H9 (cell line): ENCODE results near the gene ARHGAP25. TPM values are rescaled to one million over a fixed set of nuclear protein-coding genes. Genes with fewer than 3 reads are reported as not detected.

Experiments used
- DNase-seq: peaks from one replicate; pipeline ENCODE4 v3.0.0-alpha.2; 2017
- H2AFZ ChIP-seq: one replicate; pipeline ENCODE4 v1.6.1; 2013; ENCODE audit warnings: mild to moderate bottlenecking, low read length, control low read depth, moderate library complexity
- H2AK5ac ChIP-seq: 2 replicates; pipeline ENCODE4 v1.6.1; 2013; ENCODE audit warnings: low read length, control low read depth, mixed read lengths; ENCODE audit not compliant: insufficient read length
- H2BK120ac ChIP-seq: one replicate; pipeline ENCODE4 v1.6.1; 2013; ENCODE audit warnings: low read depth, mild to moderate bottlenecking, low read length, control low read depth, inconsistent platforms; ENCODE audit not compliant: poor library complexity, severe bottlenecking
- H2BK12ac ChIP-seq: 2 replicates; pipeline ENCODE4 v1.6.1; 2013; ENCODE audit warnings: low read length, control low read depth, mixed read lengths, low read depth; ENCODE audit not compliant: insufficient read length
- H2BK15ac ChIP-seq: 2 replicates; pipeline ENCODE4 v1.6.1; 2013; ENCODE audit warnings: low read depth, low read length, control low read depth
- H2BK20ac ChIP-seq: one replicate; pipeline ENCODE4 v1.6.1; 2013; ENCODE audit warnings: low read depth, mild to moderate bottlenecking, low read length, control low read depth, inconsistent platforms; ENCODE audit not compliant: poor library complexity, severe bottlenecking
- H2BK5ac ChIP-seq: 2 replicates; pipeline ENCODE4 v1.6.1; 2013; ENCODE audit warnings: low read length, control low read depth, mixed read lengths; ENCODE audit not compliant: insufficient read length
- H3K14ac ChIP-seq: 2 replicates; pipeline ENCODE4 v1.6.1; 2013; ENCODE audit warnings: low read length, control low read depth; ENCODE audit not compliant: insufficient read depth
- H3K18ac ChIP-seq: 2 replicates; pipeline ENCODE4 v1.6.1; 2013; ENCODE audit warnings: low read depth, mild to moderate bottlenecking, mixed read lengths, low read length, control low read depth; ENCODE audit not compliant: insufficient read length
- H3K23ac ChIP-seq: 2 replicates; pipeline ENCODE4 v1.6.1; 2013; ENCODE audit warnings: low read length, control low read depth, mixed read lengths, low read depth; ENCODE audit not compliant: insufficient read length
- H3K23me2 ChIP-seq: 2 replicates; pipeline ENCODE4 v1.6.1; 2013; ENCODE audit warnings: low read depth, mild to moderate bottlenecking, mixed read lengths, low read length, control low read depth; ENCODE audit not compliant: insufficient read length, poor library complexity, severe bottlenecking
- H3K27ac ChIP-seq: 2 replicates; pipeline ENCODE4 v1.5.1; 2013; ENCODE audit warnings: low read length, control low read depth, mixed read lengths, low read depth; ENCODE audit not compliant: insufficient read length
- H3K27me3 ChIP-seq: 2 replicates; pipeline ENCODE4 v1.6.1; 2013; ENCODE audit warnings: low read length, control low read depth, inconsistent platforms; ENCODE audit not compliant: insufficient read depth
- H3K4ac ChIP-seq: 2 replicates; pipeline ENCODE4 v1.6.1; 2013; ENCODE audit warnings: low read depth, mild to moderate bottlenecking, control low read depth, inconsistent platforms, low read length, moderate library complexity
- H3K4me1 ChIP-seq: 2 replicates; pipeline ENCODE4 v1.6.1; 2013; ENCODE audit warnings: low read length, control low read depth, inconsistent platforms; ENCODE audit not compliant: insufficient read depth
- H3K4me2 ChIP-seq: 2 replicates; pipeline ENCODE4 v1.6.1; 2013; ENCODE audit warnings: low read length, control low read depth, mixed read lengths; ENCODE audit not compliant: insufficient read length, insufficient read depth
- H3K56ac ChIP-seq: 2 replicates; pipeline ENCODE4 v1.6.1; 2013; ENCODE audit warnings: low read depth, mild to moderate bottlenecking, mixed read lengths, low read length, control low read depth; ENCODE audit not compliant: insufficient read length
- H3K79me1 ChIP-seq: 2 replicates; pipeline ENCODE4 v1.6.1; 2013; ENCODE audit warnings: low read depth, mild to moderate bottlenecking, moderate library complexity, low read length, control low read depth, inconsistent platforms; ENCODE audit not compliant: insufficient read depth, poor library complexity, severe bottlenecking
- H3K79me2 ChIP-seq: 2 replicates; pipeline ENCODE4 v1.6.1; 2013; ENCODE audit warnings: low read length, control low read depth, inconsistent platforms; ENCODE audit not compliant: insufficient read depth
- H3K9ac ChIP-seq: 2 replicates; pipeline ENCODE4 v1.6.1; 2013; ENCODE audit warnings: low read length, control low read depth, mixed read lengths; ENCODE audit not compliant: insufficient read length; ENCODE audit errors: extremely low read depth
- H3K9me3 ChIP-seq: one replicate; pipeline ENCODE4 v1.6.1; 2013; ENCODE audit warnings: low read depth, low read length, inconsistent platforms; ENCODE audit not compliant: control insufficient read depth
- H3T11ph ChIP-seq: one replicate; pipeline ENCODE4 v1.6.1; 2013; ENCODE audit warnings: mild to moderate bottlenecking, low read length, control low read depth, inconsistent platforms
- H4K20me1 ChIP-seq: one replicate; pipeline ENCODE4 v1.6.1; 2013; ENCODE audit not compliant: control insufficient read depth, insufficient read length, insufficient read depth
- H4K5ac ChIP-seq: 2 replicates; pipeline ENCODE4 v1.6.1; 2013; ENCODE audit warnings: low read depth, mild to moderate bottlenecking, mixed read lengths, low read length, control low read depth; ENCODE audit not compliant: insufficient read length
- H4K8ac ChIP-seq: replicated peaks from 2 replicates; pipeline ENCODE4 v1.6.1; 2013; ENCODE audit warnings: low read length, control low read depth, mixed read lengths, low read depth; ENCODE audit not compliant: insufficient read length
- H4K91ac ChIP-seq: 2 replicates; pipeline ENCODE4 v1.6.1; 2013; ENCODE audit warnings: low read depth, mild to moderate bottlenecking, moderate library complexity, mixed read lengths, low read length, control low read depth; ENCODE audit not compliant: insufficient read length
- H3K27ac Mint-ChIP-seq, 3 experiments: 2 replicates in 2 of 3; 3 replicates in 1 of 3; pipeline ENCODE4 v1.8.0; 2020 to 2021; ENCODE audit warnings: mixed read lengths in 3 of 3, mild to moderate bottlenecking in 1 of 3, moderate library complexity in 1 of 3
- H3K27me3 Mint-ChIP-seq: 2 replicates; pipeline ENCODE4 v1.8.0; 2021; ENCODE audit warnings: low read depth, mild to moderate bottlenecking, moderate library complexity, mixed read lengths
- H3K36me3 Mint-ChIP-seq, 3 experiments: 2 replicates in 2 of 3; 3 replicates in 1 of 3; pipeline ENCODE4 v1.8.0; 2020 to 2021; ENCODE audit warnings: low read depth in 3 of 3, mixed read lengths in 3 of 3; ENCODE audit not compliant: insufficient read depth in 1 of 3
- H3K4me1 Mint-ChIP-seq, 2 experiments: 2 replicates each; pipeline ENCODE4 v1.8.0; 2020; ENCODE audit warnings: mixed read lengths in 2 of 2
- H3K4me3 Mint-ChIP-seq, 2 experiments: 2 replicates in 1 of 2; 3 replicates in 1 of 2; pipeline ENCODE4 v1.8.0; 2020 to 2021; ENCODE audit warnings: mild to moderate bottlenecking in 2 of 2, mixed read lengths in 2 of 2, moderate library complexity in 1 of 2
- H3K9me3 Mint-ChIP-seq, 2 experiments: 2 replicates in 1 of 2; 3 replicates in 1 of 2; pipeline ENCODE4 v1.8.0; 2020; ENCODE audit warnings: mild to moderate bottlenecking in 2 of 2, mixed read lengths in 2 of 2, moderate library complexity in 1 of 2
- WGBS: extraction: QIAGEN DNeasy Blood & Tissue Kit; methylation state at CpG from one replicate; pipeline ENCODE4 v1.1.7; 2013; ENCODE audit warnings: missing lambda C conversion rate, low lambda C conversion rate, mixed read lengths; ENCODE audit not compliant: insufficient read length; ENCODE audit errors: extremely low coverage; 5-methylcytosine and 5-hydroxymethylcytosine counted together
- total RNA-seq: library from RNA; stranded (reverse); gene quantifications from 2 replicates; pipeline ENCODE4 v1.2.1, GENCODE V29; 2021
- TF ChIP-seq, protein P1 (sequence below): fragments of 200-600 bp; sonication (generic); conservative IDR thresholded peaks from 3 replicates; pipeline ENCODE4 v1.8.0; 2021; ENCODE audit warnings: antibody characterized with exemption, mild to moderate bottlenecking

Gene ARHGAP25
- total RNA-seq, 1 experiment from 2014 or later, result 1.3 TPM

DNA sequence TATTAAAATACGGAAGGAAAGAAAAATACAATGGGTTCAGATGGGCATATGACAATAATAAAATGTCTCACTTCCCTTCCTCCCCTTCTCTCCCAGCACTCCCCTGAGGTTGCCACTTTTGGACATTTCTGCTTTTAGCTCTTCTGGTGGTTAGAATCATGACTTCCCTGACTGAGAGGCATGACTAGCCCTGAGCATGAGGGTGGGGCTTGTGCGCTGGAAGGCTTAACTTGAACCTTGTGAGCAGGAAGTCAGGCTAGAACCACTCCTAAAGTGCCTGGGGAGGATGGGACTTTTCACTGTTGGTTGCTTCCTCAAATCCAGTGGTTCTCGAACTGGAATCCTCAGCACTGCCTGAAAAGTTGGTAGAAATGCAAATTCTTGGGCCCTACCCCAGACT lies 19.7 kb upstream of the ARHGAP25 start:
- Mint-ChIP-seq H3K4me1 (peaks cover 0 to 2% of the 10 kb centered on the region in 2 experiments; a peak in 1 of 4 replicates), H3K27ac (no peak overlapping the region), H3K4me3 (no peak overlapping the region), H3K9me3 (no peaks in the 10 kb centered on the region; a peak in 1 of 5 replicates), H3K27me3 (no peaks in the 10 kb centered on the region), H3K36me3 (0 out of 7 replicates have a peak, but pooled peaks cover 0 to 2% (median 0%) of the 10 kb centered on the region in 3 experiments)
- H2AK5ac ChIP-seq, result no peak overlapping the region
- H2AFZ ChIP-seq, result peak overlapping the region; percentile 56
- no peak overlapping the region for H3K9ac ChIP-seq
- H3K79me2 ChIP-seq, result no peaks in the 10 kb centered on the region
- H3K4ac ChIP-seq, result no peak overlapping the region
- no CpG with 5 or more reads among the region's 3 CpGs for WGBS
- H3T11ph ChIP-seq, result no peak overlapping the region
- H3K79me1 ChIP-seq, result no peaks in the 10 kb centered on the region
- H3K27me3 ChIP-seq, result no peaks in the 10 kb centered on the region
- H2BK15ac ChIP-seq, result no peak overlapping the region
- no peaks in the 10 kb centered on the region for H3K9me3 ChIP-seq
- no peak overlapping the region for H4K91ac ChIP-seq
- DNase-seq, result no peak
- no peak overlapping the region for H4K5ac ChIP-seq
- no peak overlapping the region for H2BK120ac ChIP-seq
- H3K18ac ChIP-seq, result no peak overlapping the region
- no peak overlapping the region for H3K4me2 ChIP-seq
- TF ChIP-seq, protein P1, sequence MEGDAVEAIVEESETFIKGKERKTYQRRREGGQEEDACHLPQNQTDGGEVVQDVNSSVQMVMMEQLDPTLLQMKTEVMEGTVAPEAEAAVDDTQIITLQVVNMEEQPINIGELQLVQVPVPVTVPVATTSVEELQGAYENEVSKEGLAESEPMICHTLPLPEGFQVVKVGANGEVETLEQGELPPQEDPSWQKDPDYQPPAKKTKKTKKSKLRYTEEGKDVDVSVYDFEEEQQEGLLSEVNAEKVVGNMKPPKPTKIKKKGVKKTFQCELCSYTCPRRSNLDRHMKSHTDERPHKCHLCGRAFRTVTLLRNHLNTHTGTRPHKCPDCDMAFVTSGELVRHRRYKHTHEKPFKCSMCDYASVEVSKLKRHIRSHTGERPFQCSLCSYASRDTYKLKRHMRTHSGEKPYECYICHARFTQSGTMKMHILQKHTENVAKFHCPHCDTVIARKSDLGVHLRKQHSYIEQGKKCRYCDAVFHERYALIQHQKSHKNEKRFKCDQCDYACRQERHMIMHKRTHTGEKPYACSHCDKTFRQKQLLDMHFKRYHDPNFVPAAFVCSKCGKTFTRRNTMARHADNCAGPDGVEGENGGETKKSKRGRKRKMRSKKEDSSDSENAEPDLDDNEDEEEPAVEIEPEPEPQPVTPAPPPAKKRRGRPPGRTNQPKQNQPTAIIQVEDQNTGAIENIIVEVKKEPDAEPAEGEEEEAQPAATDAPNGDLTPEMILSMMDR, result no peak
- no peak overlapping the region for H4K8ac ChIP-seq
- H3K23me2 ChIP-seq, result no peaks in the 10 kb centered on the region
- H2BK5ac ChIP-seq, result no peak overlapping the region
- no peaks in the 10 kb centered on the region for H4K20me1 ChIP-seq
- no peaks in the 10 kb centered on the region for H3K4me1 ChIP-seq
- H3K27ac ChIP-seq, result no peak overlapping the region
- H3K56ac ChIP-seq, result no peak overlapping the region
- H3K14ac ChIP-seq, result no peak overlapping the region
- H3K23ac ChIP-seq, result no peak overlapping the region
- H2BK12ac ChIP-seq, result no peak overlapping the region
- no peak overlapping the region for H2BK20ac ChIP-seq
